Right lobe of liver (tissue), 4 donors: ENCODE results near the gene CPLX3.

ENCODE experiments used
- POLR2A ChIP-seq: fragments of 450-650 bp; IDR thresholded peaks from one replicate; pipeline ENCODE4 v1.6.1; 2017; ENCODE audit warnings: antibody characterized with exemption, mild to moderate bottlenecking
- TF ChIP-seq, protein P1 (sequence below), 4 donors: fragments of 200-600 bp in 3 of 4; fragments of 450-650 bp in 1 of 4; IDR thresholded peaks; one replicate each; pipeline versions ENCODE4 v1.5.1 to v1.8.0; 2016 to 2022; ENCODE audit warnings: antibody characterized with exemption in 4 of 4, mild to moderate bottlenecking in 2 of 4
- donor health status: DM: no; HTN: no; CAD: no.
- donor health status: DM: no; HTN: no; CAD: no.
- donor health status: DM: no; HTN: yes; CAD: no.

DNA sequence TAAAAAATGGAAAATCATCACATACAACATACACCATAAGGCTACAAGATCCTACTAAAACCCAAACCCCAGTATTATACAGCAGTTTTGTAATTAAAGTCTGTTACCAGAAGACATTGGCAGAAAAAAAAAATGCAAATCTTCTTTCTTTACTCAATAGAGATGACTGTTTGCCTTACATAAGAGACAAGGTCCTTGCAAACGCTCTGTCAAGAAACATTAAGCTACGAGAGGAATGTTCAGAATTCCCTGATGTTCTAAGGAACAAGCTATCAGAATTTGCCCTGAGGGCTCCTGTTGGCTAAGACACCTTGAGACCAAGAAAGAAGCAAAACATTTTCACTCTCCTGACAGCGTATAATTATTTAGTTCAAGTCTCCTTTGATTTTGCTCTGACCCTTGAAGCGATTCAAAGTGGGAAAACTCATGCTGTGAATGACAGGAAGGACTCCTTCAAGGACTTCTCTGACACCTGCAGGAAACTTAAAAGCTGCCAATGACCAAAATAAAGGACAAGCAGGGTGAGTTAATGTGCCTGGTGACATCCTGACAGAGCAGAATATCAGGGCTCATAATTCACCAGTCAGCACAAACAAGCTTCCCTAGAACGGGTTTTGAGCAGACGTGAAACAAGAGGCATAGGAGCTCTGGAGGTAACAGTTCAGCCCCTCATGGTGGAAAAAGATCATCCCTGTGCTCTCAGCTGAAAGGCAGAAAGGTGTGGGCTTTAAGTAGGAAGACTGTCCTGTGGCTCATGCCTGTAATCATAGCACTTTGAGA, 44.2 kb downstream of the CPLX3 start:
- TF ChIP-seq, protein P1, sequence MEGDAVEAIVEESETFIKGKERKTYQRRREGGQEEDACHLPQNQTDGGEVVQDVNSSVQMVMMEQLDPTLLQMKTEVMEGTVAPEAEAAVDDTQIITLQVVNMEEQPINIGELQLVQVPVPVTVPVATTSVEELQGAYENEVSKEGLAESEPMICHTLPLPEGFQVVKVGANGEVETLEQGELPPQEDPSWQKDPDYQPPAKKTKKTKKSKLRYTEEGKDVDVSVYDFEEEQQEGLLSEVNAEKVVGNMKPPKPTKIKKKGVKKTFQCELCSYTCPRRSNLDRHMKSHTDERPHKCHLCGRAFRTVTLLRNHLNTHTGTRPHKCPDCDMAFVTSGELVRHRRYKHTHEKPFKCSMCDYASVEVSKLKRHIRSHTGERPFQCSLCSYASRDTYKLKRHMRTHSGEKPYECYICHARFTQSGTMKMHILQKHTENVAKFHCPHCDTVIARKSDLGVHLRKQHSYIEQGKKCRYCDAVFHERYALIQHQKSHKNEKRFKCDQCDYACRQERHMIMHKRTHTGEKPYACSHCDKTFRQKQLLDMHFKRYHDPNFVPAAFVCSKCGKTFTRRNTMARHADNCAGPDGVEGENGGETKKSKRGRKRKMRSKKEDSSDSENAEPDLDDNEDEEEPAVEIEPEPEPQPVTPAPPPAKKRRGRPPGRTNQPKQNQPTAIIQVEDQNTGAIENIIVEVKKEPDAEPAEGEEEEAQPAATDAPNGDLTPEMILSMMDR (IDR thresholded peaks at IDR 0.05) = no peak
- TF ChIP-seq POLR2A = no peak
